CD4-positive, CD25-positive, alpha-beta regulatory T cell (primary cell): ENCODE results near the gene HTR3B. TPM values are rescaled to one million over a fixed set of nuclear protein-coding genes. Genes with fewer than 3 reads are reported as not detected.

Source experiments
- polyA plus RNA-seq, 4 donors: library from polyadenylated mRNA; unstranded; fragments of 300-500 nt; fragmentation: Illumina TruSeq; gene quantifications; one replicate each; pipeline ENCODE4 v1.2.3, GENCODE V29; 2021
- total RNA-seq: library from RNA; stranded (reverse); gene quantifications from one replicate; pipeline ENCODE4 v1.2.3, GENCODE V29; 2022

The HTR3B gene
- total and polyA plus RNA-seq, 5 donors from 2014 or later = not detected

Other genes starting within 250 kb of the HTR3B start
- gene TMPRSS5, start 198.5 kb upstream of the HTR3B start, total RNA-seq = 0.74 TPM
- gene TMPRSS5, start 198.5 kb upstream of the HTR3B start, polyA plus RNA-seq = under 1 TPM in 1 of 4 donors, not detected in 3; 0.08 TPM
- 7.7 TPM for gene ZW10, start 131.1 kb upstream of the HTR3B start, total RNA-seq
- gene ZW10, start 131.1 kb upstream of the HTR3B start, polyA plus RNA-seq = 10 to 100 TPM; 15.6 to 19.6 (median 16.8) TPM
- not detected for gene CLDN25, start 125.0 kb upstream of the HTR3B start, total RNA-seq
- not detected for gene CLDN25, start 125.0 kb upstream of the HTR3B start, polyA plus RNA-seq
- gene USP28, start 29.2 kb upstream of the HTR3B start, total RNA-seq = 20.7 TPM
- 10 to 100 TPM; 22.8 to 29.9 (median 28.1) TPM for gene USP28, start 29.2 kb upstream of the HTR3B start, polyA plus RNA-seq
- gene HTR3A, start 70.3 kb downstream of the HTR3B start, total RNA-seq = not detected
- gene HTR3A, start 70.3 kb downstream of the HTR3B start, polyA plus RNA-seq = not detected
- 8.5 TPM for gene ZBTB16, start 154.9 kb downstream of the HTR3B start, total RNA-seq
- gene ZBTB16, start 154.9 kb downstream of the HTR3B start, polyA plus RNA-seq = 10 to 100 TPM in 2 of 4 donors, 1 to 10 TPM in 2; 2.9 to 28.1 (median 8.9) TPM